Activated effector memory CD4-positive, alpha-beta T cell treated with anti-CD3 and anti-CD28 coated beads, Interleukin-2, amount 50 U/mL, for 16 hours (primary cell): ENCODE data around the gene MEAF6.
A peak's percentile ranks its signal among the peaks of the same experiment; 100 is the strongest.
"Not testable (repeated sequence)": the region's sequence is repeated elsewhere in the genome, so short reads cannot be mapped to it uniquely, and the experiment has no call there.

Experiments
- DNase-seq: peaks from one replicate; pipeline ENCODE4 v3.0.0-alpha.2; 2020

The MEAF6 gene

GRCh38 chr1:37529888-37530287, 15.3 kb upstream of the MEAF6 start:
- not testable (repeated sequence) for DNase-seq

GRCh38 chr1:37519613-37520012, 5.0 kb upstream of the MEAF6 start:
- DNase-seq = no peak

- peak; percentile 76 for DNase-seq
These were observed 4.4 kb upstream of the MEAF6 start for GRCh38 chr1:37518929-37519328.

- not testable (repeated sequence) for DNase-seq
These were observed 3.7 kb upstream of the MEAF6 start for GRCh38 chr1:37518241-37518640.

GRCh38 chr1:37517569-37517968, 3.0 kb upstream of the MEAF6 start:
- no peak for DNase-seq

GRCh38 chr1:37515185-37516034, 844 bp upstream of the MEAF6 start:
- DNase-seq = no peak

GRCh38 chr1:37513795-37514349, 694 bp downstream of the MEAF6 start:
- DNase-seq = peak; percentile 88

- DNase-seq = no peak
These were observed 5.4 kb downstream of the MEAF6 start for GRCh38 chr1:37509181-37509580.

- no peak for DNase-seq
These were observed 7.8 kb downstream of the MEAF6 start for GRCh38 chr1:37506740-37507139.

- not testable (repeated sequence) for DNase-seq
These were observed 11.8 kb downstream of the MEAF6 start for GRCh38 chr1:37502791-37503190.

GRCh38 chr1:37502104-37502503, 12.5 kb downstream of the MEAF6 start:
- DNase-seq = no peak

- DNase-seq = no peak
These were observed 12.9 kb downstream of the MEAF6 start for GRCh38 chr1:37501661-37502060.

- DNase-seq = no peak
These were observed 15.5 kb downstream of the MEAF6 start for GRCh38 chr1:37498872-37499617.

- no peak for DNase-seq
These were observed 16.7 kb downstream of the MEAF6 start for GRCh38 chr1:37497832-37498231.

GRCh38 chr1:37495875-37496274, 18.7 kb downstream of the MEAF6 start:
- no peak for DNase-seq

- no peak for DNase-seq
These were observed 21.0 kb downstream of the MEAF6 start for GRCh38 chr1:37493336-37494098.

GRCh38 chr1:37487619-37487984, 27.0 kb downstream of the MEAF6 start:
- DNase-seq = no peak

- peak; percentile 93 for DNase-seq
These were observed 27.6 kb downstream of the MEAF6 start for GRCh38 chr1:37486680-37487618.

GRCh38 chr1:37485902-37486679, 28.5 kb downstream of the MEAF6 start:
- no peak for DNase-seq

GRCh38 chr1:37484325-37485051, 30.1 kb downstream of the MEAF6 start:
- no peak for DNase-seq
